Measurements from ENCODE around the gene KIAA0513. TPM values are rescaled to one million over a fixed set of nuclear protein-coding genes. Genes with fewer than 3 reads are reported as not detected.
A peak's percentile ranks its signal among the peaks of the same experiment; 100 is the strongest.

Gene KIAA0513
- total RNA-seq, 6 donors from 2014 or later, result 21.6 to 77.5 (median 37.9) TPM

DNA sequence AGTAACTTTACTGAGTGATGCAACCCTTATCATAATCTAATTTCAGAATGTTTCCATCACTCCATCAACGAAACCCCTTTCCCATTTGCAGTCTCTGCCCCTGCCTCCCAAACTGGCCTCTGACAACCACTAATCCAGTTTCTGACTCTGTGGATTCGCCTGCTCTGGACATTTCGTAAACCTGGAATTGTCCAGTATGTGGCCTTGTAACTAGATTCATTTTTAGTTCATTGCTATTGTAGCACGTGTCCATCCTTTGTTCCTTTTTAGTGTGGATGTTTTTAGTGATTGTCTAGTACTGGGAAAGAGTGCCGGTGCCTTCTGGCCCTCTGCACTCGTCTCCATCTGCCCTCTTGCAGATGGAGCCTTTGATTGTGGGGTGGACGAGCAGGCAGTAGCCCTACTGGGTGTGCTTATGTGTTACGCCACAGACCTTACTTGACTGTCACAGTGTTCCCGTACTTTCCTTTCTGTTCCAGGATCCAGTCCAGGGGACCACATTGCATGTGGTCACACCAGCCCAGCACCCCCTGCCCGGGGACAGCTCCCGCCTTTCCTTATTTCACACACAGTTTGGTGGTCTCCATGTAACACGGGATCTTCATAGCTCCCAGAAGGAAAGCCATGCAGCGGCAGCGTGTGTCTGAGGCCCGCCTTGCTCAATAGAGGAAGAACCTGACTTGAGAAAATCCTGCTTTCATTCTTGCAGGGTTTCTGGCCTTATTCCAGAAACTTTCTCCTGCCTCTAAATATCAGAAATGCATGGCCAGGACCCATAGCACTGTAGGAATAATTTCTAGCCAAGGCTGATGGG, 8.8 kb downstream of the KIAA0513 start:
- DNase-seq (no peak), ATAC-seq (ENCODE audit: low FRiP score in 2 of 2) (peak in 1 of 2 donors; percentile 22)
- H3K4me1 ChIP-seq, result peaks cover 3 to 10% (median 5%) of the 10 kb centered on the region in 4 donors
- H3K36me3 ChIP-seq, result peaks cover 0 to 16% (median 3%) of the 10 kb centered on the region in 4 donors
- TF ChIP-seq POLR2A (IDR thresholded peaks at IDR 0.05), result no peak
- TF ChIP-seq POLR2AphosphoS5 (IDR thresholded peaks at IDR 0.05), result no peak
- TF ChIP-seq EP300 (IDR thresholded peaks at IDR 0.05), result no peak
- TF ChIP-seq, protein P1, sequence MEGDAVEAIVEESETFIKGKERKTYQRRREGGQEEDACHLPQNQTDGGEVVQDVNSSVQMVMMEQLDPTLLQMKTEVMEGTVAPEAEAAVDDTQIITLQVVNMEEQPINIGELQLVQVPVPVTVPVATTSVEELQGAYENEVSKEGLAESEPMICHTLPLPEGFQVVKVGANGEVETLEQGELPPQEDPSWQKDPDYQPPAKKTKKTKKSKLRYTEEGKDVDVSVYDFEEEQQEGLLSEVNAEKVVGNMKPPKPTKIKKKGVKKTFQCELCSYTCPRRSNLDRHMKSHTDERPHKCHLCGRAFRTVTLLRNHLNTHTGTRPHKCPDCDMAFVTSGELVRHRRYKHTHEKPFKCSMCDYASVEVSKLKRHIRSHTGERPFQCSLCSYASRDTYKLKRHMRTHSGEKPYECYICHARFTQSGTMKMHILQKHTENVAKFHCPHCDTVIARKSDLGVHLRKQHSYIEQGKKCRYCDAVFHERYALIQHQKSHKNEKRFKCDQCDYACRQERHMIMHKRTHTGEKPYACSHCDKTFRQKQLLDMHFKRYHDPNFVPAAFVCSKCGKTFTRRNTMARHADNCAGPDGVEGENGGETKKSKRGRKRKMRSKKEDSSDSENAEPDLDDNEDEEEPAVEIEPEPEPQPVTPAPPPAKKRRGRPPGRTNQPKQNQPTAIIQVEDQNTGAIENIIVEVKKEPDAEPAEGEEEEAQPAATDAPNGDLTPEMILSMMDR (IDR thresholded peaks at IDR 0.05), result no peak
- no peak overlapping the region for H3K4me3 ChIP-seq
- H3K9me3 ChIP-seq, result no peaks in the 10 kb centered on the region
- H3K27me3 ChIP-seq, result no peaks in the 10 kb centered on the region
- H3K27ac ChIP-seq, result no peak overlapping the region
- WGBS, 2 donors, result 79 to 84% methylated on average over 15 of the region's 15 CpGs

GRCh38 chr16:85037050-85037410, 9.4 kb downstream of the KIAA0513 start:
- no peak for TF ChIP-seq POLR2A (IDR thresholded peaks at IDR 0.05)
- TF ChIP-seq EP300 (IDR thresholded peaks at IDR 0.05), result no peak
- no peak for TF ChIP-seq POLR2AphosphoS5 (IDR thresholded peaks at IDR 0.05)
- TF ChIP-seq, protein P1 (IDR thresholded peaks at IDR 0.05), result no peak
- 89 to 90% methylated on average over 7 of the region's 7 CpGs for WGBS, 2 donors
- DNase-seq (no peak), ATAC-seq (ENCODE audit: low FRiP score in 2 of 2) (peak in 1 of 2 donors; percentile 51)
- no peak overlapping the region for H3K4me3 ChIP-seq
- H3K36me3 ChIP-seq, result peaks cover 0 to 16% (median 2%) of the 10 kb centered on the region in 4 donors
- H3K27ac ChIP-seq, result no peak overlapping the region
- no peaks in the 10 kb centered on the region for H3K27me3 ChIP-seq
- H3K4me1 ChIP-seq, result peaks cover 4 to 9% (median 7%) of the 10 kb centered on the region in 4 donors
- H3K9me3 ChIP-seq, result no peaks in the 10 kb centered on the region

- Histone ChIP-seq H3K27ac (no peak overlapping the region), H3K27me3 (no peaks in the 10 kb centered on the region), H3K36me3 (peaks cover 0 to 11% (median 0%) of the 10 kb centered on the region in 4 donors), H3K9me3 (no peaks in the 10 kb centered on the region), H3K4me1 (peaks cover 4 to 12% (median 8%) of the 10 kb centered on the region in 4 donors), H3K4me3 (no peak overlapping the region)
- no peak for DNase-seq
- ATAC-seq (ENCODE audit: low FRiP score in 2 of 2), result no peak
- WGBS, 2 donors, result 83 to 89% methylated on average over 4 to 5 of the region's 5 CpGs
- no peak for TF ChIP-seq EP300 (IDR thresholded peaks at IDR 0.05)
- TF ChIP-seq POLR2AphosphoS5 (IDR thresholded peaks at IDR 0.05), result no peak
- TF ChIP-seq, protein P1 (IDR thresholded peaks at IDR 0.05), result no peak
- TF ChIP-seq POLR2A (IDR thresholded peaks at IDR 0.05), result no peak
Observed at GRCh38 chr16:85037721-85038120, 10.1 kb downstream of the KIAA0513 start.

DNA sequence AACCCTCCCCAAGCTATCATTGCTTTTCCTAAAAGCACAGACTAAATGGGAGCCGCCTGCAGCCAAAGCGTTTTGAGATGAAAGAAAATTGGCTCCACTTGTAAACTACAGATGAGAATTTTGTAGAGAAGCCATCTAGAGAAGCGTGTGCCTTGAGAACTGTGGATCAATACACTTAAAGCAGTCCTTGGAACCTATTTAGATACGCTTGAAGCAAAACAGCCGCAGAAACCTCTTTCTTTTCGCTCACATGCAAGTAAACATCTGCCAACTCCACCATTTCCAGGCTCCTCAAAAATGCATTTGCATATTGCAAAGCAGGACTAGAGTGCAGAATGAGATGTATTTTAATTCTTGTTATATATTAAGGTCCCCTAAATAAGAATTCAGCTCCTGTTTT, 13.1 kb downstream of the KIAA0513 start:
- Histone ChIP-seq H3K4me3 (no peak overlapping the region), H3K4me1 (peaks cover 0 to 14% (median 5%) of the 10 kb centered on the region in 4 donors), H3K27ac (no peak overlapping the region), H3K36me3 (peaks cover 0 to 6% (median 0%) of the 10 kb centered on the region in 4 donors), H3K27me3 (no peaks in the 10 kb centered on the region), H3K9me3 (no peaks in the 10 kb centered on the region)
- 76 to 86% methylated on average over 6 of the region's 6 CpGs for WGBS, 2 donors
- no peak for DNase-seq
- no peak for TF ChIP-seq EP300 (IDR thresholded peaks at IDR 0.05)
- no peak for ATAC-seq (ENCODE audit: low FRiP score in 2 of 2)

DNA sequence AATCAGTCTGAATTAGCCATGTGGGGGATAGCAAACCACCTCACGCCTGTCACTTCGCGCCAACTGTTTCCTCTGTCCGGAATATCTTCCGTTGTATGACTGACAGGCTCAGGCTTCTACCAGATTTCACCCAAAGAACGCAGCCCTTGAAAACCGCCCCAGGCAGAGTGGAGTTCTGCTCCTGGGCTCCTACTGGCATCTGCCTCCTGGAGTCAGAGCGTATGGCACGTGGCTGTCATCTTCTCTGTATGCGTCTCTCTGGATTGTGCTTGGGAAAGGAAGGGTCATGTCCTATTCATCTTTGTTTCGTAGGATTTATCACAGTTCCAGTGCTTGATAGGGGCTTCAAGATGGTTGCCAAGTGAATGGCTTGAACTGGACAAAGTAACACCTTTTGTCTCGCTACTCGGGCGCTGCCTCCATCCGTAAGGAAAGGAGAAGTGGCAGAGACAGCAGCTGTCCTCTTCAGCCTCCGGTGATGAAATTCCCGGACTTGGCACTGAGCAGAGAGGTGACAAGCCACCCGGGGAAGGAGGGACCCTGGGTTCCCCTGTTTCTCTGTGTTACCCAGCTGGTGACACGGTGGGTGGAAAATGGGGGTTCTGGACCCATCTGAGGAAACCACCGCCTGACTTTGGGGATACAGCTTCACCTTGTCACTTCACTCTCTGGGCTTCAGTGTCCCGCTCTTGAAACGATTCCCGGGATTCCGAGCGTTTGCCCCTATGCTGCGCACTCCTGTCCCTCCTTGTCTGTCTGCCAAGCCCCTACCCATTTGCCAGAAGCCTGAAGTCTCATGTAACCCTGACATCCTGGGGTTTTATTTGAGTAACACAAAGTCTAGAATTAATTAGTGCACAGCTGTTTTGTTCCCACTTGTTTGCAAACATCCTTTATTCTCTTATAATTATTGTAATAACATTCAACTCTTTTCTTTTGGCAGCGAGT, 13.9 kb downstream of the KIAA0513 start:
- DNase-seq, result no peak

More for the DNA sequence above, 13.9 kb downstream of the KIAA0513 start:
- TF ChIP-seq POLR2AphosphoS5 (IDR thresholded peaks at IDR 0.05), result no peak
- TF ChIP-seq, protein P1 (IDR thresholded peaks at IDR 0.05), result no peak
- TF ChIP-seq POLR2A (IDR thresholded peaks at IDR 0.05), result no peak
- TF ChIP-seq EP300 (IDR thresholded peaks at IDR 0.05), result no peak
- H3K4me1 ChIP-seq, result peaks cover 5 to 16% (median 6%) of the 10 kb centered on the region in 4 donors
- no peaks in the 10 kb centered on the region for H3K27me3 ChIP-seq
- H3K27ac ChIP-seq, result no peak overlapping the region
- 78 to 82% methylated on average over 27 of the region's 27 CpGs for WGBS, 2 donors
- H3K9me3 ChIP-seq, result no peaks in the 10 kb centered on the region
- peaks cover 0 to 6% (median 0%) of the 10 kb centered on the region in 4 donors for H3K36me3 ChIP-seq
- peak in 1 of 2 donors; percentile 12 for ATAC-seq (ENCODE audit: low FRiP score in 2 of 2)
- H3K4me3 ChIP-seq, result no peak overlapping the region
